ENCODE measurements around the gene ZNF326. TPM values are rescaled to one million over a fixed set of nuclear protein-coding genes. Genes with fewer than 3 reads are reported as not detected.

ZNF326 gene
- total and polyA plus RNA-seq, 10 of the 15 experiments (the other 5 are each of a cell fraction or from before 2014, with no cell fraction given): 7.1 to 29.4 (median 21.9) TPM

DNA sequence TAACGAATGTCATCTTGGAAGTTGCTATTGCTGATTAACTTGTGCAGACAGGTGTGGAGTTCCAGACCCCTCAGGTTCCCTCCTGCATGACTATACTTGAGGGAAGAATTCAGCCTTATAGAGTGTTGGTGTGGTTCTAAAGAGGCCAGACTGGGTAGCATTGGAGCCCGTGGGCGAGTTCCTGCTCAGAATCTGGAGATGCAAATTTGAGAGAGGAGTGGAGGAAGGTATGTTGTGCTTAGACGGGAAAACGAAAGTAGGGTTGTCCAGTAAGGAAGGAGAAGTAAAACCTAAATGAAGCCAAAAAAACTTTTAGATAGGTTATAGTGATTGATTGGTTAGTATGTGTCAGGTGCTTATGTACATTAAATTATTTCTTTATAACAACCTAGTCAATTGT, 79.2 kb downstream of the ZNF326 start (continued):
- TF ChIP-seq, protein P1, sequence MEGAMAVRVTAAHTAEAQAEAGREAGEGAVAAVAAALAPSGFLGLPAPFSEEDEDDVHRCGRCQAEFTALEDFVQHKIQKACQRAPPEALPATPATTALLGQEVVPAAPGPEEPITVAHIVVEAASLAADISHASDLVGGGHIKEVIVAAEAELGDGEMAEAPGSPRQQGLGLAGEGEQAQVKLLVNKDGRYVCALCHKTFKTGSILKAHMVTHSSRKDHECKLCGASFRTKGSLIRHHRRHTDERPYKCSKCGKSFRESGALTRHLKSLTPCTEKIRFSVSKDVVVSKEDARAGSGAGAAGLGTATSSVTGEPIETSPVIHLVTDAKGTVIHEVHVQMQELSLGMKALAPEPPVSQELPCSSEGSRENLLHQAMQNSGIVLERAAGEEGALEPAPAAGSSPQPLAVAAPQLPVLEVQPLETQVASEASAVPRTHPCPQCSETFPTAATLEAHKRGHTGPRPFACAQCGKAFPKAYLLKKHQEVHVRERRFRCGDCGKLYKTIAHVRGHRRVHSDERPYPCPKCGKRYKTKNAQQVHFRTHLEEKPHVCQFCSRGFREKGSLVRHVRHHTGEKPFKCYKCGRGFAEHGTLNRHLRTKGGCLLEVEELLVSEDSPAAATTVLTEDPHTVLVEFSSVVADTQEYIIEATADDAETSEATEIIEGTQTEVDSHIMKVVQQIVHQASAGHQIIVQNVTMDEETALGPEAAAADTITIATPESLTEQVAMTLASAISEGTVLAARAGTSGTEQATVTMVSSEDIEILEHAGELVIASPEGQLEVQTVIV (IDR thresholded peaks at IDR 0.05; ENCODE audit: borderline replicate concordance, partially characterized antibody): no peak
- TF ChIP-seq SRF (IDR thresholded peaks at IDR 0.05; ENCODE audit: low read depth in 2 of 2, low read length in 2 of 2): no peak
- TF ChIP-seq NFXL1 (IDR thresholded peaks at IDR 0.05; ENCODE audit: borderline replicate concordance): no peak
- no peak for TF ChIP-seq ATF3 (IDR thresholded peaks at IDR 0.05; ENCODE audit: borderline replicate concordance, extremely low read depth, low read depth, low read length)
- TF ChIP-seq RAD51 (IDR thresholded peaks at IDR 0.05): no peak
- TF ChIP-seq REST (IDR thresholded peaks at IDR 0.05; ENCODE audit: low read depth, low read length): no peak
- no peak for TF ChIP-seq SMC3 (IDR thresholded peaks at IDR 0.05; ENCODE audit: borderline replicate concordance, low read length)
